ENCODE results near the gene TMEM254. TPM values are rescaled to one million over a fixed set of nuclear protein-coding genes. Genes with fewer than 3 reads are reported as not detected.
"Not testable (repeated sequence)": the region's sequence is repeated elsewhere in the genome, so short reads cannot be mapped to it uniquely, and the experiment has no call there.

The TMEM254 gene, protein sequence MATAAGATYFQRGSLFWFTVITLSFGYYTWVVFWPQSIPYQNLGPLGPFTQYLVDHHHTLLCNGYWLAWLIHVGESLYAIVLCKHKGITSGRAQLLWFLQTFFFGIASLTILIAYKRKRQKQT
- 0.25 and 9.0 TPM in 2 replicates for total RNA-seq (2014; rRNA removed; shearing (Covaris generic))

DNA sequence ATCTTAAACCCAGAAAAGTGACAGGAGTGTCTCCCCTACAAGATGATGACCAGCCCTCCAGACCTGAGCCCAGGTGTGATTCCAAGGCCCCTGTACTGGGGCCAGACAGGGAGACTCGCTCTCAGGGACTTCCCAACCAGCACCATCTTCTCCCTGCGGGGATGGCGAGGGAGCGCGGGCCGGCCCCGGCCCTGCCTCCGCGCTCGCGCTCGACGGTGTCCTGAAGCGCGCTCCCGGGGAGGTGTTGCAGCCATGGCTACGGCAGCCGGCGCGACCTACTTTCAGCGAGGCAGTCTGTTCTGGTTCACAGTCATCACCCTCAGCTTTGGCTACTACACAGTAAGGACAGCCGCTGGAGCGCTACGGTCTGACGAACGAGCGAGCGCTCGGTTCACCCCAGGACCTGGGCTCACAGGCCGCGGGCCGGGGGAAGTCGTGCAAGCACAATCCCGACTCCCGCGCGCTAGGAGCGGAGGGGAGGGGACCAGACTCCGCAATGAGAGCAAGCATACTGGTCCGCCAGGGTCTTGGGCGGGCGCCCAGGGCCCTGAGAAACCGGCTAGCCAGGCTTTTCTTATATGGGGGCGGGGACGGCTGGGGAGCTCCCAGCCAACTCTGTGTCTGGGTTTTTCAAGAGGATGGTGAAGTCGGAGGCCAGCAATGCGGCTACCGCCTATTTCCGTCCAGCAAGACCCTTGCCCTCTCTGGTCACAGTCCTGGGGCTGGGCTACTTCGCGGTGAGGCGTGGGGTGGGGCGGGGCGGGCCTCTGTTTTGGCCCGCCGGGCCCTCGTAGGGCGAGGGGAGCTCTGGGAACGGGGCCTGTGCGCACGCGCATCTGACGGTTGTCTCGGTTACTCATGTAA is at the start of gene TMEM254:
TSS of gene TMEM254 (plus strand) at position 218 of the 864 bp plus-strand sequence. CDS start at position 253, 35 bp downstream.
- Histone ChIP-seq H3K4me1 (replicated peaks) (peaks cover 14% of the 10 kb centered on the region; the same call in 1 of the 2 replicates), H3K27ac (peak within 1 kb of the TSS; percentile 65), H3K9me3 (replicated peaks) (no peaks in the 10 kb centered on the region), H3K36me3 (no peaks in the 10 kb centered on the region), H3K27me3 (replicated peaks) (no peaks in the 10 kb centered on the region), H3K4me3 (peak within 1 kb of the TSS; percentile 59)
- DNase-seq (ENCODE audit: low read depth in 1 of 2, low spot score in 2 of 2): peak; percentile 81 to 90

GRCh38 chr10:80029205-80029604 is 49.3 kb upstream of the TMEM254 start:
- not testable (repeated sequence) for H3K36me3 ChIP-seq; H3K9me3 ChIP-seq (replicated peaks); H3K27me3 ChIP-seq (replicated peaks); H3K27ac ChIP-seq; H3K4me3 ChIP-seq; H3K4me1 ChIP-seq (replicated peaks)
- peak in 1 of 2 experiments; percentile 15 for DNase-seq (ENCODE audit: low read depth in 1 of 2, low spot score in 2 of 2)

DNA sequence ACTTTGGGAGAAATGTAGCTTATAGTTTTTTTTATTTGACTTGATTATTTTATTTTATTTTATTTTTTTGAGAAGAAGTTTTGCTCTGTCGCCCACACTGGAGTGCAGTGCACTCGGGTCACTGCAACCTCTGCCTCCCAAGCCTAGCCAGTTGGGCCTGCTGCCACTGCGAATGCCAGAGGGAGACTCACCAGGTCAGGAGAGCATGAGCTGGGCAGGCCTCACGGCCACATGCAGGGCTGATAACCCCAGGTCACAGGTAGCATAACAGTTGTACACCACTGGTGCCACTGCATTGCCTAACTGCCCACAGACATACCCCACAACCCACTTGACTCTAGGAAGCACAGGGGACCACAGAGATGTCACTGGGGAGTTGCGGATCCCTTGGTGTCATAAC is 48.6 kb upstream of the TMEM254 start:
- not testable (repeated sequence) for H3K27me3 ChIP-seq (replicated peaks); H3K27ac ChIP-seq; H3K4me1 ChIP-seq (replicated peaks); H3K9me3 ChIP-seq (replicated peaks); H3K4me3 ChIP-seq; H3K36me3 ChIP-seq; DNase-seq (ENCODE audit: low read depth in 1 of 2, low spot score in 2 of 2)

- Histone ChIP-seq H3K4me1 (replicated peaks) (no peaks in the 10 kb centered on the region), H3K27ac (no peak overlapping the region), H3K4me3 (no peak overlapping the region), H3K36me3 (no peaks in the 10 kb centered on the region), H3K9me3 (replicated peaks) (no peaks in the 10 kb centered on the region), H3K27me3 (replicated peaks) (no peaks in the 10 kb centered on the region)
- no peak for DNase-seq (ENCODE audit: low read depth in 1 of 2, low spot score in 2 of 2)
Measured at GRCh38 chr10:80032503-80032902, 46.0 kb upstream of the TMEM254 start.

GRCh38 chr10:80034766-80035165 is 43.7 kb upstream of the TMEM254 start:
- H3K27me3 ChIP-seq (replicated peaks); H3K4me1 ChIP-seq (replicated peaks); H3K9me3 ChIP-seq (replicated peaks); H3K4me3 ChIP-seq; H3K36me3 ChIP-seq; DNase-seq (ENCODE audit: low read depth in 1 of 2, low spot score in 2 of 2); H3K27ac ChIP-seq: not testable (repeated sequence)

DNA sequence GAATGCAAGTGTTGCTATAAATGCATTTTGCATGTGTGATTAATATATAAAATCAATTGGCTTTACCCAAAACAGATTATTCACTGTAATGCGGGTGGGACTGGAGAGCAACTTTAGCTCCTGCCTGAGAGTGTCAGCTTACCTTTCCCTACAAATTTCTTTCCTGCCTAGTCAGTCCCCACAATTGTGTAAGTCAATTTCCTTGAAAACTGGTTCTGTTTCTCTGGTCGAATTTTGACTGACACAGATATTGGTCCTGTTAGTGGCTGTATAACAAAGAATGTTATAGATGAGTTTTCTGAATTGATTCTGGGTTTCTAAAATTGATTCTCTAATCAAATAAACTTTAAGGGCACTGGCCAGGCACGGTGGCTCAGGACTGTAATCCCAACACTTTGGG is 43.0 kb upstream of the TMEM254 start:
- H3K4me3 ChIP-seq; H3K9me3 ChIP-seq (replicated peaks); DNase-seq (ENCODE audit: low read depth in 1 of 2, low spot score in 2 of 2); H3K36me3 ChIP-seq; H3K27ac ChIP-seq; H3K27me3 ChIP-seq (replicated peaks); H3K4me1 ChIP-seq (replicated peaks): not testable (repeated sequence)

DNA sequence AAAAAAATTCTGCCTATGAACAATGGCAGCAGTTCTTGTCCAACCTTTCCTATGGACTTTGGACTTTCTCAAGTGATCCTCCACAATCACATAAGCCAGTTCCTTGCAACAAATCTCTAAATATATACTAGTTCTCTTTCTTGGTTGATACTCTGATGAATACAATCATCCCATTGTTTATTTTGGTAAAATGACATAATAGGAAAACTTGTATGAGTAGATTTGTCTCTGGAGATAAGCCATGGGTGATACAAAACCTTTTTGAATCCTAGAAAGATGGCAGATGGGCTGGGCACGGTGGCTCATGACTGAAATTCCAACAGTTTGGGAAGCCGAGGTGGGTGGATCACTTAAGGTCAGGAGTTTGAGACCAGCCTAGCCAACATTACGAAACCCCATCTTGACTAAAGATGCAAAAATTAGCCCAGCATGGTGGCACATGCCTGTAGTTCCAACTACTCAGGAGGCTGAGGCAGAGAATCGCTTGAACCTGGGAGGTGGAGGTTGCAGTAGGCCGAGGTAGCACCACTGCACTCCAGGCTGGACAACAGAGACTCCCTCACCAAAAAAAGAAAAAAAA is 41.5 kb upstream of the TMEM254 start:
- not testable (repeated sequence) for H3K27me3 ChIP-seq (replicated peaks); DNase-seq (ENCODE audit: low read depth in 1 of 2, low spot score in 2 of 2); H3K36me3 ChIP-seq; H3K9me3 ChIP-seq (replicated peaks); H3K4me3 ChIP-seq; H3K4me1 ChIP-seq (replicated peaks); H3K27ac ChIP-seq

GRCh38 chr10:80038226-80038625 is 40.2 kb upstream of the TMEM254 start:
- not testable (repeated sequence) for H3K9me3 ChIP-seq (replicated peaks); H3K4me1 ChIP-seq (replicated peaks); H3K36me3 ChIP-seq; H3K27ac ChIP-seq; H3K4me3 ChIP-seq; DNase-seq (ENCODE audit: low read depth in 1 of 2, low spot score in 2 of 2); H3K27me3 ChIP-seq (replicated peaks)

DNA sequence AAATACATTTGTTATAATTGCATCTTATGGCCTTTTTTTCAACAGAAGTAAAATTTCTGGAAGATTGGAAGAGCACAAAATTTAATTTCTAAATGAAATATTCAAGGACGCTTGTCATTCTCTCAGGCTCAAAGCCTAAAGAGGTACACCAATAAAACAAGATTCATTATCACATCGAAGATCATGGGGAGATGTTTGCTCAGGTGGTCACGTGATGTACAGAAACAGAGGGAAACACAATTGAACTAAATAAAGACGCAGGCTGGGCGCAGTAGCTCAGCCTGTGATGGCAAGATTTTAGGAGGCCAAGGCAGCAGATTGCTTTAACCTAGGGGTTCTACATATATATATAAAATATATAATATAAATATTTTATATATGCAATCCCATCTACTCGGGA is 37.3 kb upstream of the TMEM254 start:
- no peaks in the 10 kb centered on the region for H3K4me1 ChIP-seq (replicated peaks)
- H3K27ac ChIP-seq: no peak overlapping the region
- DNase-seq (ENCODE audit: low read depth in 1 of 2, low spot score in 2 of 2): no peak
- no peak overlapping the region for H3K4me3 ChIP-seq
- H3K36me3 ChIP-seq: no peaks in the 10 kb centered on the region
- no peaks in the 10 kb centered on the region for H3K27me3 ChIP-seq (replicated peaks)
- no peaks in the 10 kb centered on the region for H3K9me3 ChIP-seq (replicated peaks)

- not testable (repeated sequence) for H3K4me3 ChIP-seq; H3K4me1 ChIP-seq (replicated peaks); H3K9me3 ChIP-seq (replicated peaks); H3K27me3 ChIP-seq (replicated peaks); H3K27ac ChIP-seq; DNase-seq (ENCODE audit: low read depth in 1 of 2, low spot score in 2 of 2); H3K36me3 ChIP-seq
Measured at GRCh38 chr10:80044935-80045334, 33.5 kb upstream of the TMEM254 start.

DNA sequence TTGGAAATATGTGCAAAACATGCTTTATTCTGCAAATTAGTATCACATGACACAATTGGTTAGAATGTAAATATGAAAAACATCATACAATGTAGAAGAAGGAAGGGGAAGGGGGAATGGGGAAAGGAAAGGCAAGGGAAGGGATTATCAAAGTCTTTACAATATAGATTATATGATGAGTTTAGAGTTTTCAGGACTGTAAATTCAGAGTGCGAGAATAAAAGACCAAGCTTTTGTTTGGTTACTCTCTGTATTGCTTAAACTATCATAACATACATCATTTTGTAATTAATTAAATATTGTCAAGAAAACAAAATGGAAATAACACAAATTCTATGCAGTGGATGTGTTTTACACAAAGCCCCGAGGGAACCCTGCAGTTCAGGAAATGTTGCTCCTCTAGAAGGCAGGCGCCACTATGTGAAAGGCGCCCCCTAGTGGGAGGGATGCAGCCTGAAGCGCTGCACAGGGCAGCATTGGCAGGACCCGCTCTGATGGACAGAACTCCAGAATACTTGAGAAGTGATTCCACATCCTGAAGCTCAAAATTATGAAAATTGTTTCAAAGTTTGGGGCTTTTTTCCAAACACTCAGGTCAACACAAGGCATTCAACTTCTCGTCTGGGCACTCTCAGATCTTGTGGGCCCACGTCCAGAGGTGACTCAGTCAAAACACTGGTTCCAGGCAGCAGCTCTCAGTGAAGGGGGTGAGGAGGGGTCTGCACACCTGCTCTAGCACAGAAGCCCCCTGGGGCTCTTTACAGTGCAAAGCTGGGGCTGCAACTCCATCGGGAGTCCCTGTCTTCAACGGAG is 31.6 kb upstream of the TMEM254 start:
- no peak overlapping the region for H3K27ac ChIP-seq
- no peaks in the 10 kb centered on the region for H3K4me1 ChIP-seq (replicated peaks)
- no peaks in the 10 kb centered on the region for H3K9me3 ChIP-seq (replicated peaks)
- H3K27me3 ChIP-seq (replicated peaks): no peaks in the 10 kb centered on the region; the same call in 1 of the 2 replicates
- H3K36me3 ChIP-seq: no peaks in the 10 kb centered on the region
- DNase-seq (ENCODE audit: low read depth in 1 of 2, low spot score in 2 of 2): peak; percentile 46 to 76
- no peak overlapping the region for H3K4me3 ChIP-seq

DNA sequence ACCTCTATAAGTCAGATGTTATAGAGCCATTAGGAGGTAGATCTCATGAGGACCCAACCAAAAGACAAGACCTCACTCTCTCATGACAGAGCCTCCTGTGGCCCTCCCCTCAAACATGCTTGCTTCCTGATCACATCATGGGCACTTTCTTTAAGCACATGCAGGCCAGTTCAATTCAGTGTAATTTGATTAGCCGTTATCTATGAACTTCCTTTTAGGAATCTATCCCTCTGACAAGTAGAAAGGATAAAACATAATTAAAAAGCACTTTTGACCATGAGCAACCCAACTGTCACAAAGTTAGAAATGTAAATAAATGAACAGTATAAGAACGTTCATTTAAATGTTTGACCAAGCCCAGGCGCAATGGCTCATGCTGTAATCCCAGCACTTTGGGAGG is 27.7 kb upstream of the TMEM254 start:
- Histone ChIP-seq H3K4me1 (replicated peaks) (no peaks in the 10 kb centered on the region), H3K27me3 (replicated peaks) (no peaks in the 10 kb centered on the region; the same call in 1 of the 2 replicates), H3K36me3 (no peaks in the 10 kb centered on the region), H3K27ac (no peak overlapping the region), H3K9me3 (replicated peaks) (no peaks in the 10 kb centered on the region), H3K4me3 (no peak overlapping the region)
- DNase-seq (ENCODE audit: low read depth in 1 of 2, low spot score in 2 of 2): no peak

DNA sequence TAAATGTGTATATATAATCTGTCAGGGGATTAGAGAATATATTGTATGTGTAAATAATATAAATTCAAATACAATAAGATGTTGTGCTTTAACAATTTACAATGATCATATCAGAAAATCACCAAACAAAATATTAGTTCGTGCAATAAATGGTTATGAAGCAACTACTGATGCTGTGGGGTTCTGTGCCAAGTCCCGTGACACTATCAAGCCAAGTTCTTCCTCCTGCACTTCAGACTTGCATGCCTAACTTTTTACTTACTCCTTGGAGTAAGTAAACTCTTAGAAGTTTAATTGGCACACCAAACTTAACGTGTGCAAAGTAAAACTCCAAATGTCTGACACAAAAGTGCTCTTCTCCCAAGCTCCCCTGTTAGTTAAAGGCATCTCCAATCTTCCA is 26.5 kb upstream of the TMEM254 start:
- H3K36me3 ChIP-seq: no peaks in the 10 kb centered on the region
- H3K27ac ChIP-seq: no peak overlapping the region
- H3K9me3 ChIP-seq (replicated peaks): no peaks in the 10 kb centered on the region
- no peaks in the 10 kb centered on the region for H3K4me1 ChIP-seq (replicated peaks)
- no peaks in the 10 kb centered on the region for H3K27me3 ChIP-seq (replicated peaks)
- DNase-seq (ENCODE audit: low read depth in 1 of 2, low spot score in 2 of 2): no peak
- no peak overlapping the region for H3K4me3 ChIP-seq

DNA sequence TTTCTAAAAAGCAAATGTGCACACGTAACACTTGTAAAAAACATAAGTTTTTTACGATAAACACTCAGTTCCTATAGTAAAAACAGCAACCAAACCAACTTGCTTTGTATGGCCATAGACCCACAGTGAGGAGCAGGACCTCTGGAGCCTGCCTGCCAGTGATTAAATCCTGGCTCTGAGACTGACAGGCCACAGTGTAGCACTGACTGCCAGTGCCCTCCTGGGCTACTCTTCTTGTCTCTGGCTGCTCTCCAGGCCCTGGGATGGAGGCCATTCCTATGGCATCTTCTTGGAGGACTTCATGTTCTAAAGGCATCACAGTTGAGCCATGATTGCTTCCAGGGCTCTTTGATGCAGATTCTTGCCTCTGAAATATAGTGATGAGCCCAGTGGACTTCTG is 22.7 kb upstream of the TMEM254 start:
- no peaks in the 10 kb centered on the region for H3K36me3 ChIP-seq
- H3K9me3 ChIP-seq (replicated peaks): 0 out of 2 replicates have a peak, but pooled peaks cover 2% of the 10 kb centered on the region
- no peak overlapping the region for H3K27ac ChIP-seq
- no peaks in the 10 kb centered on the region for H3K4me1 ChIP-seq (replicated peaks)
- no peak for DNase-seq (ENCODE audit: low read depth in 1 of 2, low spot score in 2 of 2)
- H3K4me3 ChIP-seq: no peak overlapping the region
- no peaks in the 10 kb centered on the region for H3K27me3 ChIP-seq (replicated peaks)

Data from SJSA1 (cell line).